GM12892 (cell line): ENCODE measurements around the gene SPATA12.

ENCODE experiments used
- POLR2A ChIP-seq: IDR thresholded peaks from 2 replicates; pipeline ENCODE4 v1.6.1; 2011; ENCODE audit warnings: low read depth, low read length, control low read depth
- POLR2AphosphoS5 ChIP-seq: IDR thresholded peaks from 2 replicates; pipeline ENCODE4 v1.6.1; 2011; ENCODE audit warnings: low read depth, low read length, control low read depth

GRCh38 chr3:57118254-57118653, 57.8 kb downstream of the SPATA12 start:
- no peak for TF ChIP-seq POLR2AphosphoS5
- no peak for TF ChIP-seq POLR2A
